ENCODE data around the gene TRIM45.
"Not testable (repeated sequence)": the region's sequence is repeated elsewhere in the genome, so short reads cannot be mapped to it uniquely, and the experiment has no call there.

TRIM45 gene, protein sequence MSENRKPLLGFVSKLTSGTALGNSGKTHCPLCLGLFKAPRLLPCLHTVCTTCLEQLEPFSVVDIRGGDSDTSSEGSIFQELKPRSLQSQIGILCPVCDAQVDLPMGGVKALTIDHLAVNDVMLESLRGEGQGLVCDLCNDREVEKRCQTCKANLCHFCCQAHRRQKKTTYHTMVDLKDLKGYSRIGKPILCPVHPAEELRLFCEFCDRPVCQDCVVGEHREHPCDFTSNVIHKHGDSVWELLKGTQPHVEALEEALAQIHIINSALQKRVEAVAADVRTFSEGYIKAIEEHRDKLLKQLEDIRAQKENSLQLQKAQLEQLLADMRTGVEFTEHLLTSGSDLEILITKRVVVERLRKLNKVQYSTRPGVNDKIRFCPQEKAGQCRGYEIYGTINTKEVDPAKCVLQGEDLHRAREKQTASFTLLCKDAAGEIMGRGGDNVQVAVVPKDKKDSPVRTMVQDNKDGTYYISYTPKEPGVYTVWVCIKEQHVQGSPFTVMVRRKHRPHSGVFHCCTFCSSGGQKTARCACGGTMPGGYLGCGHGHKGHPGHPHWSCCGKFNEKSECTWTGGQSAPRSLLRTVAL

GRCh38 chr1:117121589-117122329 is at the start of gene TRIM45:
TRIM45 (minus strand) TSS chr1:117121749; CDS start chr1:117121201, 548 bp downstream.
- peaks cover 20% of the 10 kb centered on the region for H3K27me3 Mint-ChIP-seq (ENCODE audit: low read depth)
- peaks cover 4% of the 10 kb centered on the region for H3K4me1 Mint-ChIP-seq (ENCODE audit: low read depth)
- no peaks in the 10 kb centered on the region for H3K9me3 Mint-ChIP-seq
- H3K27ac Mint-ChIP-seq: peak within 1 kb of the TSS; percentile 23
- peak within 1 kb of the TSS; percentile 83 for H3K4me3 Mint-ChIP-seq
- H3K36me3 Mint-ChIP-seq (ENCODE audit: low read depth): no peaks in the 10 kb centered on the region

DNA sequence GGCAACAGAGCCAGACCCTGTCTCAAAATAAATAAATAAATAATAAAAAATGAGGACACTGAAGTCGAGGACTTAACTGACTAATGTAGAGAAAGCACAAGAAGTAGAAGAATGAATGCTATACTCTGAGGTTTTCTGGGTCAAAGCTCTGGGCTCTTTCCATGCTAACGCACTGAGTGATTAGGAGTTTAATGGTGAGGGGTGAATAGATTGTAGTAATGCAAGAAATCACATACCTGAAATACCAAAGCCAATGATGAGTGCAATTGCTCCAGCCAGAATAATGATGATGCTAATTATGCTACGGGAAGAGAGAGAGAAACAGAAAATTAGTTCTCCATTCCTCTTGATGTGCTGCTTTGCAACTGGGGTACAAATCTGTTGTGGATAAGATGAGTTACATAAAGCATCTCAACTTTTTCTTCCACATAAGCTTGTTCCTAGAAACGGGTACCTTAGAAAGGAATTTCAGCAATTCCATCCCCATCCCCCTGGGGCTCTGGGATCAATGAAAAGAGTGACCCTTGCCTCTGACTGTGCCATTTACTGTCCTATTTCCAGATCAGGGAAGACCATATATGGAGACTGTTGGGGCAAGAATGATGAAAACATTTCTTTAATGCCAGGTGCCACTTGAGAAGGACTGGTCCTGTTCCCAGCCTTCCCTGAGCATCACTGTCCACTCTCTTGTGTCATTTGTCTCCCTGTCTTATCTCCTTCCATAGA is 48.5 kb upstream of the TRIM45 start:
- no peaks in the 10 kb centered on the region for H3K9me3 Mint-ChIP-seq
- no peak overlapping the region for H3K27ac Mint-ChIP-seq
- no peaks in the 10 kb centered on the region for H3K4me1 Mint-ChIP-seq (ENCODE audit: low read depth)
- peaks cover 6% of the 10 kb centered on the region for H3K27me3 Mint-ChIP-seq (ENCODE audit: low read depth)
- no peaks in the 10 kb centered on the region for H3K36me3 Mint-ChIP-seq (ENCODE audit: low read depth)
- no peak overlapping the region for H3K4me3 Mint-ChIP-seq

- H3K9me3 Mint-ChIP-seq: no peaks in the 10 kb centered on the region
- no peak overlapping the region for H3K27ac Mint-ChIP-seq
- H3K36me3 Mint-ChIP-seq (ENCODE audit: low read depth): no peaks in the 10 kb centered on the region
- H3K4me3 Mint-ChIP-seq: no peak overlapping the region
- peaks cover 6% of the 10 kb centered on the region for H3K27me3 Mint-ChIP-seq (ENCODE audit: low read depth)
- no peaks in the 10 kb centered on the region for H3K4me1 Mint-ChIP-seq (ENCODE audit: low read depth)
Measured at GRCh38 chr1:117167402-117167801, 45.9 kb upstream of the TRIM45 start.

GRCh38 chr1:117166076-117166475 is 44.5 kb upstream of the TRIM45 start:
- no peaks in the 10 kb centered on the region for H3K36me3 Mint-ChIP-seq (ENCODE audit: low read depth)
- peaks cover 10% of the 10 kb centered on the region for H3K27me3 Mint-ChIP-seq (ENCODE audit: low read depth)
- H3K27ac Mint-ChIP-seq: no peak overlapping the region
- no peaks in the 10 kb centered on the region for H3K4me1 Mint-ChIP-seq (ENCODE audit: low read depth)
- H3K4me3 Mint-ChIP-seq: no peak overlapping the region
- H3K9me3 Mint-ChIP-seq: no peaks in the 10 kb centered on the region

GRCh38 chr1:117164209-117164608 is 42.7 kb upstream of the TRIM45 start:
- Mint-ChIP-seq H3K27me3 (ENCODE audit: low read depth) (peaks cover 14% of the 10 kb centered on the region), H3K4me1 (ENCODE audit: low read depth) (no peaks in the 10 kb centered on the region), H3K9me3 (no peaks in the 10 kb centered on the region), H3K27ac (no peak overlapping the region), H3K36me3 (ENCODE audit: low read depth) (no peaks in the 10 kb centered on the region), H3K4me3 (no peak overlapping the region)

DNA sequence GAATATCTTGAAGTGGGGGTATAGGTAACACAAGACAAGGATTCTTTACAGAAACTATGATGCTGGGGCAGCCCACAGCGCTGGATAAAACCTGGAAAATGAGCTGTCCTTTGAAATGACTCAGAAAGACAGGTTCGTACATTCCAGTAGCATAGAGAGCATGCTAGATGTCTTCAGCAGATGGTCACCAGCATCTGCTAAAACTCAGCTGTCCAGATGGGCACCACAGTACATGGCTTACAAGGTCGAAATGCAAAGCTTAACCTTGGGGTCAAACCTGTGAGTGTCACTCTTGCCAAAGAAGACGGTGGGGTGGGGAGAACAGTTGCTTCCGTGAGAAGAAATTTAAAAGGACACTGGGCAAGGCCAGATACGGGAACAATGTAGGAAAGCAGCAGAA is 41.3 kb upstream of the TRIM45 start:
- Mint-ChIP-seq H3K27ac (no peak overlapping the region), H3K9me3 (no peaks in the 10 kb centered on the region), H3K27me3 (ENCODE audit: low read depth) (peaks cover 14% of the 10 kb centered on the region), H3K4me3 (no peak overlapping the region), H3K4me1 (ENCODE audit: low read depth) (no peaks in the 10 kb centered on the region), H3K36me3 (ENCODE audit: low read depth) (no peaks in the 10 kb centered on the region)

- H3K4me3 Mint-ChIP-seq: no peak overlapping the region
- no peaks in the 10 kb centered on the region for H3K4me1 Mint-ChIP-seq (ENCODE audit: low read depth)
- H3K27me3 Mint-ChIP-seq (ENCODE audit: low read depth): peaks cover 11% of the 10 kb centered on the region
- no peaks in the 10 kb centered on the region for H3K9me3 Mint-ChIP-seq
- no peak overlapping the region for H3K27ac Mint-ChIP-seq
- H3K36me3 Mint-ChIP-seq (ENCODE audit: low read depth): no peaks in the 10 kb centered on the region
Measured at GRCh38 chr1:117161887-117162286, 40.3 kb upstream of the TRIM45 start.

- not testable (repeated sequence) for H3K27me3 Mint-ChIP-seq (ENCODE audit: low read depth); H3K27ac Mint-ChIP-seq; H3K4me1 Mint-ChIP-seq (ENCODE audit: low read depth); H3K9me3 Mint-ChIP-seq; H3K4me3 Mint-ChIP-seq; H3K36me3 Mint-ChIP-seq (ENCODE audit: low read depth)
Measured at GRCh38 chr1:117151305-117151704, 29.8 kb upstream of the TRIM45 start.

DNA sequence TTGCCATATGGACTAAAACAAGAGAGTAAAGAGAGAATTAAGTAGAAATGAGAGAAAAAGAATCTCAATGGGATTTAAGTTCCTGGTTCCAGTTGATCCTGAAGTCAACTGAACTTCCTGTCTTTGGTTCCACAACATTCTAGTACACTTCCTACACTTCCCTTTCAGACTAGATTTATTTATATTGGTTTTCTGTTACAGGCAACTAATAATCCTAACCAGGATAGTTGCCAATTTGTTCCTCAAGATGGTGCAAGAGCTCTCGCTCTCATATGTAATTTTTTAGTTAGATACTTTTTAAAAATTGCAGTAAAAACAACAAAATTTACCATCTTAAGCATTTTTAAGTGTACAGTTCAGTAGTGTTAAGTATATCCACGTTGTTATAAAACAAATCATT is 28.8 kb upstream of the TRIM45 start:
- H3K36me3 Mint-ChIP-seq (ENCODE audit: low read depth): no peaks in the 10 kb centered on the region
- peaks cover 5% of the 10 kb centered on the region for H3K9me3 Mint-ChIP-seq
- no peak overlapping the region for H3K4me3 Mint-ChIP-seq
- no peaks in the 10 kb centered on the region for H3K4me1 Mint-ChIP-seq (ENCODE audit: low read depth)
- H3K27me3 Mint-ChIP-seq (ENCODE audit: low read depth): peaks cover 9% of the 10 kb centered on the region
- H3K27ac Mint-ChIP-seq: no peak overlapping the region

DNA sequence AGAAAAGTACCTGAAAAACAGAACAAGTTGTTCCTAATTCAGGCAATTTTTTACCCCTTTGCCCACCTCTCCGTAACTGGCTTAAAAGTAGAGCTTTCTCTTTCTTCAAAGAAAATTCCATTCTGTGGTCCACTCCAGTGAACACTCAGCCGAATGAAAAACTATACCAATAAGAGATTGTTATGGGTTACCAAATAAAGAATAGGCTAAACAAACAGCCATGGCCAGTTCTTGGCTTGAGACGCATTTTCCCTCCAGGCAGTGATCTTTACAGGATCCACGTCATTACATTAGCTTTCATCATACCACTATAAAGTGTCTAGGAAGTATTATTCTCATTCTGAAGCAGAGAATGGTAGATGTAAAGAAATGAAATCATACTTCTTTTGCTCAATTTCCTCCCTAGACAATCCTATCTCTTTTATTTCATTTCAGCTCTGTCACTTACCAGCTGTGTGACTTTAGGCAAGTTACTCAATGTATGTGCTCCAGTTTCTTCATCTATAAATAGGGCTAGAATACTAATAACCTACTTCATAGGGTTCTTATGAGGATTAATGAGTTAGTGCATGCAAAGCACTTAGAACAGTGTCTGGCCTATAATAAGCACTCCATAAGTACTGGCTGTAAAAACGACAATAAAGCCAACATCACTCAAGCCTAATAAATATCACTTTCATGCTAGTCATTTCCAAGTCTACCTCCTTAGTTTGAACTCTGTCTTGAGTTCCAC is 26.5 kb upstream of the TRIM45 start:
- Mint-ChIP-seq H3K36me3 (ENCODE audit: low read depth) (no peaks in the 10 kb centered on the region), H3K27me3 (ENCODE audit: low read depth) (peaks cover 9% of the 10 kb centered on the region), H3K9me3 (peaks cover 5% of the 10 kb centered on the region), H3K4me1 (ENCODE audit: low read depth) (no peaks in the 10 kb centered on the region), H3K4me3 (no peak overlapping the region), H3K27ac (no peak overlapping the region)

DNA sequence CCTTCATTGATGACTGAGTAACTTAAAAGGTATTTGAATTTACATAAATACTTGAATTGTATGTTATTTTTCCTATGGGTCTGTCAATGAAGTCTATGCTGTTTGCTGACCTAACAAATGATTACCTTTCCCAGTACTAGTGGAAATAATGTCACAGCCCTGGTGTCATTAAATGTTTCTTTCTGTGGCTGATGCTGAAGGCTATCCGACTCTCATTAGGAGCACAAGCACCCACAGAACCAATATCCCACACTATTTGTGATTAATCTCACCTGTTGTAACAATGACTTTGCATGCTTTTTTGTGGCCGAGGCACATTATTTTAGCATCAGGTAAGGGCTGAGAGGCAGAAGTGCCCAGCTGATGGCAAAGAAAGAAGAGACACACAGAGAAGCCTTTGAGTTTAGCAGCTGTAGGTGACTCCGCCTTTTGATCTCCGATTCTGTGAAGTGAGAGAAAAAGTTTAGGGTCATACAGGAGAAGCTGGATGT is 25.8 kb upstream of the TRIM45 start:
- Mint-ChIP-seq H3K4me3 (no peak overlapping the region), H3K4me1 (ENCODE audit: low read depth) (no peaks in the 10 kb centered on the region), H3K9me3 (peaks cover 5% of the 10 kb centered on the region), H3K36me3 (ENCODE audit: low read depth) (no peaks in the 10 kb centered on the region), H3K27me3 (ENCODE audit: low read depth) (peaks cover 9% of the 10 kb centered on the region), H3K27ac (no peak overlapping the region)

- H3K27me3 Mint-ChIP-seq (ENCODE audit: low read depth): peaks cover 9% of the 10 kb centered on the region
- H3K27ac Mint-ChIP-seq: no peak overlapping the region
- no peak overlapping the region for H3K4me3 Mint-ChIP-seq
- H3K36me3 Mint-ChIP-seq (ENCODE audit: low read depth): no peaks in the 10 kb centered on the region
- no peaks in the 10 kb centered on the region for H3K4me1 Mint-ChIP-seq (ENCODE audit: low read depth)
- peaks cover 4% of the 10 kb centered on the region for H3K9me3 Mint-ChIP-seq
Measured at GRCh38 chr1:117146575-117147340, 25.2 kb upstream of the TRIM45 start.

DNA sequence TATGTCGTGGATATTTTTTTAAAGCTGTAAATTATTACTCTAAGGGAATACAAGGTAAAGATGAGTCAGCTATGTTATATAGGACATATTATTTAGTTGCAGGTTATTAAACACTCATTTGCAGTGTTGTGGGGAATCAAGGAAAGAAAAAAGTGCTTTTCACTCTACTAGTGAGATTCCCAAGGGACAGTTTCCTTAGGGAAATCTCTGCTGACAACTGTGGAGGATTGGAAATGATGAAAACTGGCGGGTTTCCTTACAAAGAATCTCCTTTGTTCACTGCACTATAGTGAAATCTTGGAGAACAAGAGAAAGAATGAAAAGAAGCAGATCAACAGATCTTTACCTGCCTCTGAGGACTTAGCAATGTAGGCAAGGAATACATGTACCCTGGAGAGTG is 24.5 kb upstream of the TRIM45 start:
- no peaks in the 10 kb centered on the region for H3K4me1 Mint-ChIP-seq (ENCODE audit: low read depth)
- peaks cover 9% of the 10 kb centered on the region for H3K27me3 Mint-ChIP-seq (ENCODE audit: low read depth)
- no peak overlapping the region for H3K4me3 Mint-ChIP-seq
- H3K9me3 Mint-ChIP-seq: no peaks in the 10 kb centered on the region
- no peak overlapping the region for H3K27ac Mint-ChIP-seq
- no peaks in the 10 kb centered on the region for H3K36me3 Mint-ChIP-seq (ENCODE audit: low read depth)

Measured in T-helper 1 cell treated with Interleukin-12 subunit alpha and Interleukin-12 subunit beta and Interleukin-4 antibody, amounts not matched to agents 30 μg/mL and 1 μg/mL, for 36 hours (primary cell).